ENCODE results near the gene EEF1AKMT3.

GRCh38 chr12:57760347-57760982 lies 11.9 kb upstream of the EEF1AKMT3 start:
- no peak for TF ChIP-seq EZH2 (IDR thresholded peaks at IDR 0.05; ENCODE audit: borderline replicate concordance, low read length)
- TF ChIP-seq, protein P1, sequence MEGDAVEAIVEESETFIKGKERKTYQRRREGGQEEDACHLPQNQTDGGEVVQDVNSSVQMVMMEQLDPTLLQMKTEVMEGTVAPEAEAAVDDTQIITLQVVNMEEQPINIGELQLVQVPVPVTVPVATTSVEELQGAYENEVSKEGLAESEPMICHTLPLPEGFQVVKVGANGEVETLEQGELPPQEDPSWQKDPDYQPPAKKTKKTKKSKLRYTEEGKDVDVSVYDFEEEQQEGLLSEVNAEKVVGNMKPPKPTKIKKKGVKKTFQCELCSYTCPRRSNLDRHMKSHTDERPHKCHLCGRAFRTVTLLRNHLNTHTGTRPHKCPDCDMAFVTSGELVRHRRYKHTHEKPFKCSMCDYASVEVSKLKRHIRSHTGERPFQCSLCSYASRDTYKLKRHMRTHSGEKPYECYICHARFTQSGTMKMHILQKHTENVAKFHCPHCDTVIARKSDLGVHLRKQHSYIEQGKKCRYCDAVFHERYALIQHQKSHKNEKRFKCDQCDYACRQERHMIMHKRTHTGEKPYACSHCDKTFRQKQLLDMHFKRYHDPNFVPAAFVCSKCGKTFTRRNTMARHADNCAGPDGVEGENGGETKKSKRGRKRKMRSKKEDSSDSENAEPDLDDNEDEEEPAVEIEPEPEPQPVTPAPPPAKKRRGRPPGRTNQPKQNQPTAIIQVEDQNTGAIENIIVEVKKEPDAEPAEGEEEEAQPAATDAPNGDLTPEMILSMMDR (IDR thresholded peaks at IDR 0.05; ENCODE audit: low read length): no peak

Measured in OCI-LY1 (cell line).